ENCODE results near the gene PLPPR4. TPM values are rescaled to one million over a fixed set of nuclear protein-coding genes. Genes with fewer than 3 reads are reported as not detected.

PLPPR4 gene
- total RNA-seq, 4 donors from 2014 or later, result 0.42 to 1.4 (median 1.0) TPM

DNA sequence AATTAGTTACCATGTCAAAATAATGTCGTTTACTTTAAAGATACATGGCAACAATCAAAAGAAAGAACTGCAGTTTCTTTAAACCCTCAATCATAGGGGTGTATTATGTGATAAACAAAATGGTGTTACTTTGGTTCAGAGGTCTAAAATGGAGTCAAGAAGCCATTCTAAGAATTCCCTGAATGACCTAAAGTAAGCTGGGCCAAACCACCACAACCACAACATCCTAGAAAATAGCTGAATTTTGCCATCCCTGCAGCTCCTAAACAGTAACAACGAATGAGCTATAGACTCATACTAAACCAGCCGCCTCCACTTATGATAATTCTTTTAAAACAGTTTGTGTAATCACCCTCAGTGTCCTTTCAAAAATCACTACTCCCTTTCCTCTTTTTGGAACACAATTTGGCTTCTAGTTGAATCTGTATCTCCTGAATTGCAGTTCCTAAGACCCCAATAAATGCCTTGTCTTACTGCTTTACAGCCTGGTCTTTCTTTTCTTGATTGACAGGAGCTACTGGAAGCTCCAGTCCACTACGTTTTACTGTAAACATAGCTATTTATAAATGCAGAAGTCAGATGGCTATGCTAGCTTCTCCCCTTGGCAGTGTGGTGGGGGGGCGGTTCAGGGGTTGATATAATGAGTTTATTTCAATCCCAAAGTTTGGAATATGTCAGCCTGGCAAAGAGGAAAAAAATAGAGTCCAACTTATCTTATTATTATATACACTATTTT lies 84.3 kb downstream of the PLPPR4 start:
- no peak overlapping the region for H3K4me3 ChIP-seq
- no peaks in the 10 kb centered on the region for H3K9me3 ChIP-seq
- H3K36me3 ChIP-seq, result no peaks in the 10 kb centered on the region
- H3K27me3 ChIP-seq, result no peaks in the 10 kb centered on the region
- TF ChIP-seq, protein P1, sequence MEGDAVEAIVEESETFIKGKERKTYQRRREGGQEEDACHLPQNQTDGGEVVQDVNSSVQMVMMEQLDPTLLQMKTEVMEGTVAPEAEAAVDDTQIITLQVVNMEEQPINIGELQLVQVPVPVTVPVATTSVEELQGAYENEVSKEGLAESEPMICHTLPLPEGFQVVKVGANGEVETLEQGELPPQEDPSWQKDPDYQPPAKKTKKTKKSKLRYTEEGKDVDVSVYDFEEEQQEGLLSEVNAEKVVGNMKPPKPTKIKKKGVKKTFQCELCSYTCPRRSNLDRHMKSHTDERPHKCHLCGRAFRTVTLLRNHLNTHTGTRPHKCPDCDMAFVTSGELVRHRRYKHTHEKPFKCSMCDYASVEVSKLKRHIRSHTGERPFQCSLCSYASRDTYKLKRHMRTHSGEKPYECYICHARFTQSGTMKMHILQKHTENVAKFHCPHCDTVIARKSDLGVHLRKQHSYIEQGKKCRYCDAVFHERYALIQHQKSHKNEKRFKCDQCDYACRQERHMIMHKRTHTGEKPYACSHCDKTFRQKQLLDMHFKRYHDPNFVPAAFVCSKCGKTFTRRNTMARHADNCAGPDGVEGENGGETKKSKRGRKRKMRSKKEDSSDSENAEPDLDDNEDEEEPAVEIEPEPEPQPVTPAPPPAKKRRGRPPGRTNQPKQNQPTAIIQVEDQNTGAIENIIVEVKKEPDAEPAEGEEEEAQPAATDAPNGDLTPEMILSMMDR (IDR thresholded peaks at IDR 0.05), result no peak
- TF ChIP-seq POLR2A (IDR thresholded peaks at IDR 0.05; ENCODE audit: low read depth) (no peak), POLR2AphosphoS5 (IDR thresholded peaks at IDR 0.05) (no peak), EP300 (IDR thresholded peaks at IDR 0.05) (no peak)
- intact Hi-C loops (cut with DNase I), result no loop called here
- H3K4me1 ChIP-seq, result no peaks in the 10 kb centered on the region
- H3K27ac ChIP-seq (replicated peaks in 1 of 4), result no peak overlapping the region
- WGBS, result 56% methylated on average over 5 of the region's 5 CpGs
- DNase-seq (ENCODE audit: extremely low spot score), result no peak

DNA sequence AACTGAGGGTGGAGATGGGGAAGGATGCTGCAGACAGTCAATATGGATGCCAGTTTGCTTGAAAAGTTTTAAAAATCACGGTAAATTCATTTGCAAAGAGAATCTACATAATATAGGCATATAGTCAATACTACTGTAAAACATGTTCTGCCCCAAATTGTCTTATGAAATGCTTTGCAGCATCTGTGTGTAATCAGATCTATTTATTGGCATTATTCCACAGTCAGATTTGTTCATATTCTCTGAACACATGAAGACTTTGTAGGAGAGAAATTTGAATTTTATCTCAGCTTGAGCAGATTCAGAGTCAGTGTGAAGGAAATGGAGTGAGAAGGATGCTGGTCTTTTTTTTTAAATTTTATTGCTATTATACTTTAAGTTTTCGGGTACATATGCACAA lies 88.5 kb downstream of the PLPPR4 start:
- Histone ChIP-seq H3K9me3 (no peaks in the 10 kb centered on the region), H3K4me1 (no peaks in the 10 kb centered on the region), H3K27me3 (no peaks in the 10 kb centered on the region), H3K4me3 (no peak overlapping the region), H3K36me3 (no peaks in the 10 kb centered on the region), H3K27ac (replicated peaks in 1 of 4) (no peak overlapping the region)
- no peak for TF ChIP-seq POLR2AphosphoS5 (IDR thresholded peaks at IDR 0.05)
- TF ChIP-seq, protein P1 (IDR thresholded peaks at IDR 0.05), result no peak
- TF ChIP-seq POLR2A (IDR thresholded peaks at IDR 0.05; ENCODE audit: low read depth), result no peak
- TF ChIP-seq EP300 (IDR thresholded peaks at IDR 0.05), result no peak
- 93% methylated on average over 2 of the region's 2 CpGs for WGBS
- intact Hi-C loops (cut with DNase I), result no loop called here
- DNase-seq (ENCODE audit: extremely low spot score), result no peak

DNA sequence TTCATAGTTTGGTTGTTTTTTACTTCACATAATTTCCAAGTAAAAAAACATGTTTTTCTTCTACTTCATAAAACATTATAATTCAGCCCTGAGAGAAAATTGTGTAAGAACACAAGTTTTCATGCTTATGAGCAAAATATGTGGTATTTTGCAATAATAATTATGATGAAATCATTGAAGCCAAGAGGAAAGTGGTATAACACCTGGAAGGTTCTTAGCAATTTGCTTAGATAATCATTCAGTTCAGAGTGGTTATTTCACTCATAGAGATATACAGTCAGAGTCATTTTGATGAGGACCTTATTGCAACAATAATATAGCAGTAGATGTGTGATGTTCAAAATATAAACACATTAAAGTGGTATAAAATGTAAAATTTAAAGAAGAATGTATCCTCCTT lies 94.5 kb downstream of the PLPPR4 start:
- intact Hi-C loops (cut with DNase I), result no loop called here
- Histone ChIP-seq H3K36me3 (no peaks in the 10 kb centered on the region), H3K9me3 (no peaks in the 10 kb centered on the region), H3K27ac (replicated peaks in 1 of 4) (no peak overlapping the region), H3K27me3 (no peaks in the 10 kb centered on the region), H3K4me3 (no peak overlapping the region), H3K4me1 (no peaks in the 10 kb centered on the region)
- no peak for DNase-seq (ENCODE audit: extremely low spot score)
- no peak for TF ChIP-seq EP300 (IDR thresholded peaks at IDR 0.05)
- no peak for TF ChIP-seq POLR2AphosphoS5 (IDR thresholded peaks at IDR 0.05)
- no peak for TF ChIP-seq POLR2A (IDR thresholded peaks at IDR 0.05; ENCODE audit: low read depth)
- TF ChIP-seq, protein P1 (IDR thresholded peaks at IDR 0.05), result no peak
